ENCODE results near the gene EIPR1. TPM values are rescaled to one million over a fixed set of nuclear protein-coding genes. Genes with fewer than 3 reads are reported as not detected.

EIPR1 gene
- total RNA-seq, 2 donors from 2014 or later = 13.5 TPM

GRCh38 chr2:3341336-3341735 lies 36.3 kb downstream of the EIPR1 start:
- ATAC-seq (no peak), DNase-seq (no peak)
- TF ChIP-seq CTCF (IDR thresholded peaks at IDR 0.05) = no peak
- TF ChIP-seq POLR2A (IDR thresholded peaks at IDR 0.05) = no peak
- intact Hi-C loops (cut with DNase I) = no loop called here
- no peaks in the 10 kb centered on the region for H3K4me1 ChIP-seq
- H3K36me3 ChIP-seq (replicated peaks in 1 of 2; ENCODE audit: insufficient read depth in 1 of 2, low read depth in 2 of 2) = no peaks in the 10 kb centered on the region
- H3K27ac ChIP-seq = no peak overlapping the region
- H3K9me3 ChIP-seq = no peaks in the 10 kb centered on the region
- H3K27me3 ChIP-seq = no peaks in the 10 kb centered on the region
- 95 to 97% methylated on average over 8 of the region's 8 CpGs for WGBS, 2 donors
- H3K4me3 ChIP-seq = no peak overlapping the region

- no peaks in the 10 kb centered on the region for H3K27me3 ChIP-seq
- ATAC-seq (no peak), DNase-seq (no peak)
- H3K4me3 ChIP-seq = no peak overlapping the region
- H3K36me3 ChIP-seq (replicated peaks in 1 of 2; ENCODE audit: insufficient read depth in 1 of 2, low read depth in 2 of 2) = no peaks in the 10 kb centered on the region
- no peaks in the 10 kb centered on the region for H3K4me1 ChIP-seq
- 95 to 100% methylated on average over 7 to 10 of the region's 10 CpGs for WGBS, 2 donors
- no peaks in the 10 kb centered on the region for H3K9me3 ChIP-seq
- intact Hi-C loops (cut with DNase I) = no loop called here
- TF ChIP-seq POLR2A (IDR thresholded peaks at IDR 0.05) = no peak
- TF ChIP-seq CTCF (IDR thresholded peaks at IDR 0.05) = no peak
- no peak overlapping the region for H3K27ac ChIP-seq
These were observed 37.5 kb downstream of the EIPR1 start for GRCh38 chr2:3340144-3340543.

GRCh38 chr2:3338340-3338739 lies 39.3 kb downstream of the EIPR1 start:
- DNase-seq (no peak), ATAC-seq (no peak)
- Histone ChIP-seq H3K4me1 (no peaks in the 10 kb centered on the region), H3K36me3 (replicated peaks in 1 of 2; ENCODE audit: insufficient read depth in 1 of 2, low read depth in 2 of 2) (no peaks in the 10 kb centered on the region), H3K27me3 (no peaks in the 10 kb centered on the region), H3K27ac (no peak overlapping the region), H3K9me3 (no peaks in the 10 kb centered on the region), H3K4me3 (no peak overlapping the region)
- 85 to 89% methylated on average over 10 of the region's 10 CpGs for WGBS, 2 donors
- TF ChIP-seq POLR2A (IDR thresholded peaks at IDR 0.05) = no peak
- TF ChIP-seq CTCF (IDR thresholded peaks at IDR 0.05) = no peak
- intact Hi-C loops (cut with DNase I) = no loop called here

- Histone ChIP-seq H3K4me1 (no peaks in the 10 kb centered on the region), H3K4me3 (no peak overlapping the region), H3K9me3 (no peaks in the 10 kb centered on the region), H3K27me3 (no peaks in the 10 kb centered on the region), H3K27ac (no peak overlapping the region), H3K36me3 (replicated peaks in 1 of 2; ENCODE audit: insufficient read depth in 1 of 2, low read depth in 2 of 2) (no peaks in the 10 kb centered on the region)
- ATAC-seq (no peak), DNase-seq (no peak)
- WGBS, 2 donors = 90 to 93% methylated on average over 2 of the region's 2 CpGs
- no peak for TF ChIP-seq CTCF (IDR thresholded peaks at IDR 0.05)
- no peak for TF ChIP-seq POLR2A (IDR thresholded peaks at IDR 0.05)
- intact Hi-C loops (cut with DNase I) = no loop called here
These were observed 40.8 kb downstream of the EIPR1 start for GRCh38 chr2:3336844-3337243.
